ENCODE results near the gene ADAMTS8.

The ADAMTS8 gene

DNA sequence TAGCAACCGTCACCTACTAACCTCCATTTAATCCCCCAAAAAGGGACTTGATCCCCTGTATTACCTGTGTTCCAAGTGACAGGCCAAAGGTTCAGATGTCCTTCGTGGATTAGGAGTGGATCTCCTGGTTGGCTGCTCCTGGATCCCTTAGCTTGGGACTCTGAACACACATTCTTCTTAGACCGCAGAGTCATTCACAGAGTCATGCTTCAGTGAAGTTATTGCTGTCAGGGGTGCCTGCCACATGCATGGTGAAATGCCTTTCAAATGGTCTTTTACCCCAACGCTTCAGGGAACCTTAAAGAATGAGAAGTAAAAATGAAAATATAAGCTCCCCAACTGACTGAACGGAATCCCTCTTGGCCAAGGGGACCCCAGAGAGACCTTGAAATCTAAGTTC is 49.1 kb downstream of the ADAMTS8 start:
- TF ChIP-seq CREB1 (IDR thresholded peaks at IDR 0.05; ENCODE audit: low read depth) (no peak), RAD21 (IDR thresholded peaks at IDR 0.05; ENCODE audit: low read depth) (no peak), CEBPB (IDR thresholded peaks at IDR 0.05) (no peak), TCF12 (IDR thresholded peaks at IDR 0.05; ENCODE audit: low read depth) (peak; percentile 37; the same call in 1 of the 2 replicates), EP300 (IDR thresholded peaks at IDR 0.05; ENCODE audit: borderline replicate concordance) (no peak; the same call in 1 of the 2 replicates), FOXM1 (IDR thresholded peaks at IDR 0.05; ENCODE audit: borderline replicate concordance, low read depth) (no peak), EGR1 (IDR thresholded peaks at IDR 0.05) (no peak), YY1 (IDR thresholded peaks at IDR 0.05; ENCODE audit: low read depth) (no peak), TEAD4 (IDR thresholded peaks at IDR 0.05) (peak; percentile 74), TAF1 (IDR thresholded peaks at IDR 0.05; ENCODE audit: low read depth) (no peak), NFIC (IDR thresholded peaks at IDR 0.05) (peak; percentile 27; the same call in 1 of the 2 replicates), ZBTB7A (IDR thresholded peaks at IDR 0.05; ENCODE audit: low read depth) (no peak)
- TF ChIP-seq, protein P1, sequence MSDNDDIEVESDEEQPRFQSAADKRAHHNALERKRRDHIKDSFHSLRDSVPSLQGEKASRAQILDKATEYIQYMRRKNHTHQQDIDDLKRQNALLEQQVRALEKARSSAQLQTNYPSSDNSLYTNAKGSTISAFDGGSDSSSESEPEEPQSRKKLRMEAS (IDR thresholded peaks at IDR 0.05) = peak; percentile 52
- TF ChIP-seq, protein P2, sequence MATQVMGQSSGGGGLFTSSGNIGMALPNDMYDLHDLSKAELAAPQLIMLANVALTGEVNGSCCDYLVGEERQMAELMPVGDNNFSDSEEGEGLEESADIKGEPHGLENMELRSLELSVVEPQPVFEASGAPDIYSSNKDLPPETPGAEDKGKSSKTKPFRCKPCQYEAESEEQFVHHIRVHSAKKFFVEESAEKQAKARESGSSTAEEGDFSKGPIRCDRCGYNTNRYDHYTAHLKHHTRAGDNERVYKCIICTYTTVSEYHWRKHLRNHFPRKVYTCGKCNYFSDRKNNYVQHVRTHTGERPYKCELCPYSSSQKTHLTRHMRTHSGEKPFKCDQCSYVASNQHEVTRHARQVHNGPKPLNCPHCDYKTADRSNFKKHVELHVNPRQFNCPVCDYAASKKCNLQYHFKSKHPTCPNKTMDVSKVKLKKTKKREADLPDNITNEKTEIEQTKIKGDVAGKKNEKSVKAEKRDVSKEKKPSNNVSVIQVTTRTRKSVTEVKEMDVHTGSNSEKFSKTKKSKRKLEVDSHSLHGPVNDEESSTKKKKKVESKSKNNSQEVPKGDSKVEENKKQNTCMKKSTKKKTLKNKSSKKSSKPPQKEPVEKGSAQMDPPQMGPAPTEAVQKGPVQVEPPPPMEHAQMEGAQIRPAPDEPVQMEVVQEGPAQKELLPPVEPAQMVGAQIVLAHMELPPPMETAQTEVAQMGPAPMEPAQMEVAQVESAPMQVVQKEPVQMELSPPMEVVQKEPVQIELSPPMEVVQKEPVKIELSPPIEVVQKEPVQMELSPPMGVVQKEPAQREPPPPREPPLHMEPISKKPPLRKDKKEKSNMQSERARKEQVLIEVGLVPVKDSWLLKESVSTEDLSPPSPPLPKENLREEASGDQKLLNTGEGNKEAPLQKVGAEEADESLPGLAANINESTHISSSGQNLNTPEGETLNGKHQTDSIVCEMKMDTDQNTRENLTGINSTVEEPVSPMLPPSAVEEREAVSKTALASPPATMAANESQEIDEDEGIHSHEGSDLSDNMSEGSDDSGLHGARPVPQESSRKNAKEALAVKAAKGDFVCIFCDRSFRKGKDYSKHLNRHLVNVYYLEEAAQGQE (IDR thresholded peaks at IDR 0.05; ENCODE audit: low read depth) = no peak
- TF ChIP-seq, protein P3, sequence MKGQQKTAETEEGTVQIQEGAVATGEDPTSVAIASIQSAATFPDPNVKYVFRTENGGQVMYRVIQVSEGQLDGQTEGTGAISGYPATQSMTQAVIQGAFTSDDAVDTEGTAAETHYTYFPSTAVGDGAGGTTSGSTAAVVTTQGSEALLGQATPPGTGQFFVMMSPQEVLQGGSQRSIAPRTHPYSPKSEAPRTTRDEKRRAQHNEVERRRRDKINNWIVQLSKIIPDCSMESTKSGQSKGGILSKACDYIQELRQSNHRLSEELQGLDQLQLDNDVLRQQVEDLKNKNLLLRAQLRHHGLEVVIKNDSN (IDR thresholded peaks at IDR 0.05) = no peak

DNA sequence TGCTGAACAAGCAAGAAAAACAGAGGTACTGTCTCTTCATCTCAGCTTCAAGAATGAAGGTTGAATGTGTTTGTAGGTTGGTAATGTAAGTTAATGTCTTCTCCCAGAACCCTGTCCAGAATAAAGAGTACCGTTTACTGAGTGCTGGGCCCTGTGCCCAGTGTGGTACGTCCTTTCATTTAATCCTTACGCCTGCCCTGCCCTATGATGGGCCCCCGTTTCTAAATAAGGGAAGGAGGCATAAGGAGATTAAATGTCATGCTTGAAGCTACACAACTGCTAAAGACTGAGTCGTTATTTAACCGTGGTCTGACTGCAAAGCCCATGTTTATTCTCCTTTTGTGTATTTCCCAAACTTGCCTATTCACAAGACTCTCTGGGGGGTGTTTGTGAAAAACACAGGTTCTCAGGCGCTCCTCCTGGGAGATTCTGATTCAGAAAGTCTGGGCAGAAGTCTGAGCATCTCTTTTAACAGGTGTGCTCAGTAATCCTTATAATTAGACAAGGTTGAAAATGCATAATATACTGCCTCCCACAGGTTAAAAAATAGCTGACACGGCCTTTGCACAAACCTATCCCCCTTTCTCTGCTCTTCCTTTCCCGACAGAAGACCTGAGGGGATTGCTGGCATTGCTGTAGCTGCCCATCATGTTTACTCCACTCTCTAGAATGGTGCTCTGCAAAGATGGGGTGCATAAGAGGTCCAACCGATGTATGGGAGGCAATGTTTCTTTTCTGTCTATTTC is 57.4 kb downstream of the ADAMTS8 start:
- peak; percentile 46 for TF ChIP-seq RAD21 (IDR thresholded peaks at IDR 0.05; ENCODE audit: low read depth)
- TF ChIP-seq YY1 (IDR thresholded peaks at IDR 0.05; ENCODE audit: low read depth) = no peak

DNA sequence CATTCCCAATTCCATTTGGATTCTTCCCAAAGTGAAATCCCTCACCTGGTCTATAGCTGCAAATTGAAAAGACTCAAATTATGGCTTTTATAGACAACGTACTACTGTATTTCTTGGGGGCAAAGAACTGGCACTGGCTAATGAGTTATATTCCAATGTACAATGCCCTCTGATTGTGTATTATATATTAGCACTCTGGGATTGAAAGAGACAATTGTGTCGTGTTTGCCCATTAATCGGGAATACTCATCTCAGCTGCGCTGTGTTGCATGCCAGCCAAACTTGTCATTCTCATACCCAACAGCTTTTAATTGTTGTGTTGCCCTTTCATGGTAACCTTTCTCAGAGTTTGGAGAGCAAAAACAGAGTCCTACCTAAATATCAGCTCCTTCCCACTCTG is 58.7 kb downstream of the ADAMTS8 start:
- TF ChIP-seq EGR1 (IDR thresholded peaks at IDR 0.05) = no peak
- TF ChIP-seq, protein P1 (IDR thresholded peaks at IDR 0.05) = no peak
- no peak for TF ChIP-seq CEBPB (IDR thresholded peaks at IDR 0.05)
- no peak for TF ChIP-seq ZBTB7A (IDR thresholded peaks at IDR 0.05; ENCODE audit: low read depth)
- no peak for TF ChIP-seq RAD21 (IDR thresholded peaks at IDR 0.05; ENCODE audit: low read depth)
- TF ChIP-seq CREB1 (IDR thresholded peaks at IDR 0.05; ENCODE audit: low read depth) = no peak
- no peak for TF ChIP-seq TCF12 (IDR thresholded peaks at IDR 0.05; ENCODE audit: low read depth)
- no peak for TF ChIP-seq TEAD4 (IDR thresholded peaks at IDR 0.05)
- TF ChIP-seq, protein P3 (IDR thresholded peaks at IDR 0.05) = no peak
- TF ChIP-seq FOXM1 (IDR thresholded peaks at IDR 0.05; ENCODE audit: borderline replicate concordance, low read depth) = no peak
- TF ChIP-seq EP300 (IDR thresholded peaks at IDR 0.05; ENCODE audit: borderline replicate concordance) = no peak
- TF ChIP-seq NFIC (IDR thresholded peaks at IDR 0.05) = no peak
- TF ChIP-seq, protein P2 (IDR thresholded peaks at IDR 0.05; ENCODE audit: low read depth) = no peak

DNA sequence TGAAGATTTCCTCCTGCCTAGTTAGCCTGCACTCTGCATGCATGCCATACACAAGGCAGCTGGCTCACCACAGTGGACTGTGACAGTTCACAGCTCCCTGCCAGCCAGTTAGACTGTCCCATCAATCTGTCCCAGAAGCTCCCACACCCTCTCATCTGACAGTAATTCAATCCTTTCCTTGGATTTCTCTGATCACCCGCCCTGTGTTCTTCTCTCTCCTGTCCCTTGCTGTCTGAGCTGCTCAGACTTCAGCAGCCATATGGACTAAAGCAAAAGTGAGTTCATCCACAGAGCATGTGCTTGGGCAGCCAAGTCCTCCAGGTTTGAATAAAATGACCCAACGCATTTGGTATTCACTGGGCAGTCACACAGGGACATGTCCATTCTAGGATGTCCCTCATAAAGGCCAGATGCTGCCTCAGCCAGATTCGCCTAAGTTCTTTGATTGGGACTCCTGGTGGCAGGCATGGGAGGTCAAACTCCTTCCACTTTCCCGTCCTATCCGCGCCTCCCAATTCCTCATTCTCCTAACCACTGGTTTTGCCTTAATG is 59.2 kb downstream of the ADAMTS8 start:
- TF ChIP-seq RAD21 (IDR thresholded peaks at IDR 0.05; ENCODE audit: low read depth) (no peak), TCF12 (IDR thresholded peaks at IDR 0.05; ENCODE audit: low read depth) (no peak), TEAD4 (IDR thresholded peaks at IDR 0.05) (no peak), EGR1 (IDR thresholded peaks at IDR 0.05) (no peak), EP300 (IDR thresholded peaks at IDR 0.05; ENCODE audit: borderline replicate concordance) (no peak), CREB1 (IDR thresholded peaks at IDR 0.05; ENCODE audit: low read depth) (no peak), CEBPB (IDR thresholded peaks at IDR 0.05) (no peak), NFIC (IDR thresholded peaks at IDR 0.05) (no peak), TAF1 (IDR thresholded peaks at IDR 0.05; ENCODE audit: low read depth) (no peak), YY1 (IDR thresholded peaks at IDR 0.05; ENCODE audit: low read depth) (no peak), FOXM1 (IDR thresholded peaks at IDR 0.05; ENCODE audit: borderline replicate concordance, low read depth) (no peak)
- TF ChIP-seq, protein P2 (IDR thresholded peaks at IDR 0.05; ENCODE audit: low read depth) = no peak

Measured in Ishikawa (cell line).